H1 (cell line): ENCODE data around the gene KLHL29. TPM values are rescaled to one million over a fixed set of nuclear protein-coding genes. Genes with fewer than 3 reads are reported as not detected.

Experiments used
- CTCF ChIA-PET: fragments of 300-600 bp; sonication (Branson Sonifier 250); formaldehyde crosslinking; loops from one replicate; lab custom pipeline; 2021; ENCODE audit not compliant: partially characterized antibody; lab: Charles Lee
- POLR2A ChIA-PET: fragments of 300-600 bp; sonication (Branson Sonifier 250); formaldehyde crosslinking; loops from one replicate; lab custom pipeline; 2021; ENCODE audit warnings: inconsistent platforms; ENCODE audit not compliant: partially characterized antibody; lab: Charles Lee
- DNase-seq, 2 experiments: peaks; one replicate each; pipeline versions ENCODE4 v3.0.0 to v3.0.0-alpha.2; 2010 to 2022; ENCODE audit warnings: low spot score in 2 of 2, low read depth in 1 of 2, mixed read lengths in 1 of 2
- FAIRE-seq: peaks from 2 replicates; lab custom pipeline; 2011; peaks lifted over from hg19 to GRCh38; lab: Jason Lieb, UNC
- H2AFZ ChIP-seq: 2 replicates; pipeline ENCODE4 v1.8.1; 2012; ENCODE audit warnings: low read length, inconsistent platforms
- H2AK5ac ChIP-seq: 2 replicates; pipeline ENCODE4 v1.6.1; 2013; ENCODE audit warnings: low read depth, low read length
- H2BK120ac ChIP-seq: replicated peaks from 2 replicates; pipeline ENCODE3; 2013; ENCODE audit warnings: low read depth, low read length, inconsistent platforms
- H2BK12ac ChIP-seq: 2 replicates; pipeline ENCODE4 v1.6.1; 2013; ENCODE audit warnings: low read depth, low read length
- H2BK15ac ChIP-seq: 2 replicates; pipeline ENCODE4 v1.6.1; 2013; ENCODE audit warnings: low read length
- H2BK20ac ChIP-seq: 2 replicates; pipeline ENCODE4 v1.6.1; 2013; ENCODE audit warnings: low read length
- H2BK5ac ChIP-seq: 2 replicates; pipeline ENCODE4 v1.6.1; 2013; ENCODE audit warnings: low read depth, low read length
- H3K14ac ChIP-seq: 2 replicates; pipeline ENCODE4 v1.6.1; 2013; ENCODE audit warnings: inconsistent platforms; ENCODE audit not compliant: insufficient read length
- H3K18ac ChIP-seq: 2 replicates; pipeline ENCODE4 v1.6.1; 2013; ENCODE audit warnings: low read length; ENCODE audit errors: extremely low read depth
- H3K23ac ChIP-seq: 2 replicates; pipeline ENCODE4 v1.6.1; 2013; ENCODE audit warnings: inconsistent platforms; ENCODE audit not compliant: insufficient read length
- H3K23me2 ChIP-seq: 2 replicates; pipeline ENCODE4 v1.6.1; 2013; ENCODE audit warnings: low read depth, low read length
- H3K27ac ChIP-seq: 2 replicates; pipeline ENCODE4 v1.6.1; 2011; ENCODE audit warnings: low read depth, low read length, inconsistent platforms
- H3K27me3 ChIP-seq, 4 experiments: replicated peaks in 1 of 4; 1 replicate in 1 of 4; 2 replicates in 3 of 4; pipeline versions ENCODE4 v1.6.1 to v1.8.1; 2011 to 2013; ENCODE audit warnings: low read length in 3 of 4, mild to moderate bottlenecking in 3 of 4, inconsistent platforms in 2 of 4, mixed read lengths in 2 of 4, moderate library complexity in 1 of 4; ENCODE audit not compliant: control insufficient read depth in 3 of 4, insufficient read depth in 3 of 4; ENCODE audit errors: extremely low read depth in 1 of 4
- H3K36me3 ChIP-seq, 4 experiments: 2 replicates each; pipeline versions ENCODE4 v1.6.1 to v1.8.1; 2011 to 2013; ENCODE audit warnings: mild to moderate bottlenecking in 4 of 4, low read length in 3 of 4, moderate library complexity in 2 of 4, control low read depth in 1 of 4, inconsistent platforms in 1 of 4; ENCODE audit not compliant: insufficient read depth in 4 of 4, control insufficient read depth in 2 of 4
- H3K4ac ChIP-seq: replicated peaks from 2 replicates; pipeline ENCODE3; 2013; ENCODE audit warnings: low read length, low read depth, mixed read lengths, inconsistent platforms; ENCODE audit not compliant: insufficient read length
- H3K4me1 ChIP-seq, 4 experiments: replicated peaks in 1 of 4; 1 replicate in 1 of 4; 2 replicates in 3 of 4; pipeline versions ENCODE4 v1.6.1 to v1.8.1; 2011 to 2013; ENCODE audit warnings: low read length in 3 of 4, inconsistent platforms in 2 of 4, mixed read lengths in 1 of 4; ENCODE audit not compliant: insufficient read depth in 4 of 4, control insufficient read depth in 3 of 4
- H3K4me2 ChIP-seq, 2 experiments: 2 replicates each; pipeline versions ENCODE4 v1.6.1 to v1.8.1; 2011 to 2013; ENCODE audit warnings: low read depth in 2 of 2, low read length in 2 of 2, control low read depth in 1 of 2, inconsistent platforms in 1 of 2, mild to moderate bottlenecking in 1 of 2; ENCODE audit not compliant: insufficient read depth in 1 of 2
- H3K4me3 ChIP-seq, 4 experiments: fragments of 200-600, 300-600 bp in 1 of 4; sonication (generic), shearing (Covaris generic), sonication (Bioruptor Twin) in 1 of 4; 2 replicates each; pipeline versions ENCODE4 v1.5.1 to v1.8.1; 2011 to 2016; ENCODE audit warnings: low read length in 4 of 4, low read depth in 3 of 4, control low read depth in 2 of 4, inconsistent platforms in 2 of 4, mild to moderate bottlenecking in 2 of 4, mixed read lengths in 1 of 4, moderate library complexity in 1 of 4; ENCODE audit not compliant: insufficient read depth in 2 of 4; ENCODE audit errors: extremely low read depth in 1 of 4
- H3K56ac ChIP-seq: replicated peaks from 2 replicates; pipeline ENCODE3; 2013; ENCODE audit warnings: low read depth, mild to moderate bottlenecking, mixed read lengths, low read length, inconsistent platforms; ENCODE audit not compliant: insufficient read length
- H3K79me1 ChIP-seq: 2 replicates; pipeline ENCODE4 v1.6.1; 2013; ENCODE audit warnings: low read depth, low read length, control low read depth
- H3K79me2 ChIP-seq, 2 experiments: 2 replicates each; pipeline versions ENCODE4 v1.6.1 to v1.8.1; 2012 to 2013; ENCODE audit warnings: low read length in 2 of 2, mild to moderate bottlenecking in 2 of 2, inconsistent platforms in 1 of 2; ENCODE audit not compliant: insufficient read depth in 2 of 2, control insufficient read depth in 1 of 2
- H3K9ac ChIP-seq, 4 experiments: replicated peaks in 1 of 4; 1 replicate in 1 of 4; 2 replicates in 3 of 4; pipeline versions ENCODE4 v1.6.1 to v1.8.1; 2011 to 2013; ENCODE audit warnings: low read depth in 3 of 4, low read length in 3 of 4, control low read depth in 2 of 4, mild to moderate bottlenecking in 2 of 4, moderate library complexity in 2 of 4, inconsistent platforms in 1 of 4; ENCODE audit errors: extremely low read depth in 1 of 4
- H3K9me3 ChIP-seq, 2 experiments: 2 replicates each; pipeline versions ENCODE4 v1.6.1 to v1.8.1; 2012 to 2013; ENCODE audit warnings: mild to moderate bottlenecking in 2 of 2, moderate library complexity in 2 of 2, control low read depth in 1 of 2, inconsistent platforms in 1 of 2, low read depth in 1 of 2, low read length in 1 of 2, mixed read lengths in 1 of 2; ENCODE audit not compliant: insufficient read depth in 2 of 2
- H4K20me1 ChIP-seq, 2 experiments: replicated peaks in 1 of 2; 2 replicates each; pipeline versions ENCODE3 to v1.8.1; 2011 to 2013; ENCODE audit warnings: inconsistent platforms in 2 of 2, low read length in 2 of 2, mild to moderate bottlenecking in 1 of 2; ENCODE audit not compliant: insufficient read depth in 2 of 2, control insufficient read depth in 1 of 2
- H4K5ac ChIP-seq: 2 replicates; pipeline ENCODE4 v1.6.1; 2013; ENCODE audit warnings: low read length, low read depth, mixed read lengths, inconsistent platforms; ENCODE audit not compliant: insufficient read length
- H4K8ac ChIP-seq: 2 replicates; pipeline ENCODE4 v1.8.0; 2013; ENCODE audit warnings: mild to moderate bottlenecking, moderate library complexity, low read length, inconsistent platforms; ENCODE audit not compliant: insufficient read depth; ENCODE audit errors: extremely low read depth
- H4K91ac ChIP-seq: replicated peaks from 2 replicates; pipeline ENCODE3; 2013; ENCODE audit warnings: low read length, mixed read lengths, inconsistent platforms; ENCODE audit not compliant: insufficient read length
- CEBPB ChIP-seq: IDR thresholded peaks from 2 replicates; pipeline ENCODE4 v1.6.1; 2012; ENCODE audit warnings: low read depth, low read length
- CHD1 ChIP-seq: IDR thresholded peaks from 2 replicates; pipeline ENCODE4 v1.6.1; 2012; ENCODE audit warnings: low read depth, low read length, improper control_type of control experiment
- CREB1 ChIP-seq: IDR thresholded peaks from 2 replicates; pipeline ENCODE4 v1.6.1; 2012; ENCODE audit warnings: inconsistent platforms
- GABPA ChIP-seq: IDR thresholded peaks from 2 replicates; pipeline ENCODE4 v1.6.1; 2011; ENCODE audit warnings: mild to moderate bottlenecking, low read length, moderate library complexity, borderline replicate concordance; ENCODE audit not compliant: insufficient read depth
- HDAC6 ChIP-seq: IDR thresholded peaks from one replicate; pipeline ENCODE4 v1.7.1; 2012; ENCODE audit warnings: low read depth, mild to moderate bottlenecking, inconsistent platforms, low read length, moderate library complexity
- KDM1A ChIP-seq: fragments of 200-600, 300-600 bp; sonication (generic); IDR thresholded peaks from 2 replicates; pipeline ENCODE4 v1.7.1; 2016; ENCODE audit warnings: mild to moderate bottlenecking, low read length, borderline replicate concordance
- KDM4A ChIP-seq: IDR thresholded peaks from one replicate; pipeline ENCODE4 v1.7.1; 2012; ENCODE audit warnings: low read depth, mild to moderate bottlenecking, moderate library complexity, low read length, inconsistent platforms; ENCODE audit not compliant: severe bottlenecking
- POLR2A ChIP-seq, 2 experiments: IDR thresholded peaks; 1 replicate in 1 of 2; 2 replicates in 1 of 2; pipeline ENCODE4 v1.6.1; 2011; ENCODE audit warnings: low read depth in 2 of 2, low read length in 2 of 2, mild to moderate bottlenecking in 2 of 2; ENCODE audit errors: control extremely low read depth in 1 of 2
- RNF2 ChIP-seq: fragments of 200-900, 300-1000 bp; sonication (generic); IDR thresholded peaks from 2 replicates; pipeline ENCODE4 v1.7.1; 2016; ENCODE audit warnings: borderline replicate concordance, low read depth, mild to moderate bottlenecking, antibody characterized with exemption, low read length; ENCODE audit not compliant: poor library complexity, severe bottlenecking; ENCODE audit errors: missing control alignments
- SIN3A ChIP-seq, 2 experiments: IDR thresholded peaks in 1 of 2; conservative IDR thresholded peaks in 1 of 2; 2 replicates each; pipeline ENCODE4 v1.6.1; 2011 to 2012; ENCODE audit warnings: low read length in 2 of 2, improper control_type of control experiment in 1 of 2, low read depth in 1 of 2, mild to moderate bottlenecking in 1 of 2
- SP2 ChIP-seq: IDR thresholded peaks from 2 replicates; pipeline ENCODE4 v1.6.1; 2012; ENCODE audit warnings: mild to moderate bottlenecking, low read length, inconsistent platforms
- ZNF274 ChIP-seq: IDR thresholded peaks from 2 replicates; pipeline ENCODE4 v1.7.0; 2012; ENCODE audit warnings: low read length, borderline replicate concordance; ENCODE audit errors: extremely low read depth
- WGBS, 2 experiments: shearing (Covaris generic) in 1 of 2; methylation state at CpG; one replicate each; pipeline versions ENCODE4 v1.1.6 to v1.1.7; 2013 to 2015; ENCODE audit warnings: low lambda C conversion rate in 2 of 2, mixed read lengths in 2 of 2, inconsistent platforms in 1 of 2, low coverage in 1 of 2, missing lambda C conversion rate in 1 of 2; ENCODE audit not compliant: insufficient replicate concordance in 2 of 2, insufficient coverage in 1 of 2, insufficient read length in 1 of 2; ENCODE audit errors: extremely low coverage in 1 of 2, missing lambda C conversion rate in 1 of 2; 5-methylcytosine and 5-hydroxymethylcytosine counted together
- polyA plus RNA-seq, 7 experiments: library from polyadenylated mRNA; depleted of rRNA in 3 of 7; stranded (reverse) in 5 of 7; unstranded in 2 of 7; fragments of >200 nt in 5 of 7; fragments of 200-250 nt in 2 of 7; gene quantifications; 1 replicate in 5 of 7; 2 replicates in 1 of 7; 4 replicates in 1 of 7; pipeline versions ENCODE4 v1.2.1 to v1.2.3, GENCODE V29; 2011 to 2013; ENCODE audit warnings: missing spikeins in 2 of 7, mixed read lengths in 2 of 7
- total RNA-seq: library from RNA; stranded (reverse); fragmentation: NEBNext Ultra II Directional; extraction: Animal tissue kit (Norgen Biotek cat#: 25700); gene quantifications from 2 replicates; pipeline ENCODE4 v1.2.1, GENCODE V29; 2021

Gene KLHL29
- total and polyA plus RNA-seq, 2 of the 8 experiments (the other 6 are each of a cell fraction or from before 2014, with no cell fraction given), result 1.1 to 4.7 TPM

GRCh38 chr2:23651187-23652080 lies 266.5 kb downstream of the KLHL29 start:
- no peak overlapping the region for H3K27ac ChIP-seq
- no peak overlapping the region for H3K14ac ChIP-seq
- WGBS, 2 experiments, result 80% methylated on average over 9 of the region's 10 CpGs; no CpG with 5 or more reads in 1 of the 2 experiments
- H2BK12ac ChIP-seq, result no peak overlapping the region
- no peak overlapping the region for H2BK20ac ChIP-seq
- no peak overlapping the region for H4K8ac ChIP-seq
- no peaks in the 10 kb centered on the region for H4K20me1 ChIP-seq
- no peak overlapping the region for H3K9ac ChIP-seq
- H3K9me3 ChIP-seq, result no peaks in the 10 kb centered on the region
- H3K27me3 ChIP-seq, result no peaks in the 10 kb centered on the region
- no peak overlapping the region for H3K4me3 ChIP-seq
- no peaks in the 10 kb centered on the region for H3K4me1 ChIP-seq
- POLR2A ChIA-PET, result no interaction called here
- no peak overlapping the region for H2AFZ ChIP-seq
- no peak overlapping the region for H2BK15ac ChIP-seq
- CTCF ChIA-PET, result interaction anchor here (1.3 kb wide), 1 partner anchor 12 kb away, joined by 6 read pairs; no protein-coding TSS in a partner anchor
- FAIRE-seq (no peak), DNase-seq (no peak)
- no peak for TF ChIP-seq CREB1
- no peak for TF ChIP-seq KDM1A
- no peak for TF ChIP-seq RNF2
- no peak for TF ChIP-seq ZNF274
- TF ChIP-seq KDM4A, result no peak
- TF ChIP-seq SP2, result no peak
- TF ChIP-seq POLR2A (IDR thresholded peaks at IDR 0.05; ENCODE audit: control extremely low read depth in 1 of 2, low read depth in 2 of 2, low read length in 2 of 2), result no peak
- TF ChIP-seq CHD1, result no peak
- TF ChIP-seq GABPA, result no peak
- TF ChIP-seq HDAC6, result no peak
- TF ChIP-seq SIN3A (conservative IDR thresholded peaks at IDR 0.05 in 1 of 2, IDR thresholded peaks at IDR 0.05 in 1 of 2; ENCODE audit: low read depth in 1 of 2, low read length in 2 of 2), result no peak
- no peak for TF ChIP-seq CEBPB
- no peak overlapping the region for H4K5ac ChIP-seq
- H3K79me2 ChIP-seq, result no peaks in the 10 kb centered on the region
- H2BK120ac ChIP-seq, result no peak overlapping the region
- no peak overlapping the region for H3K4ac ChIP-seq
- no peak overlapping the region for H3K4me2 ChIP-seq
- H3K23me2 ChIP-seq, result no peaks in the 10 kb centered on the region
- H2BK5ac ChIP-seq, result no peak overlapping the region
- H2AK5ac ChIP-seq, result no peak overlapping the region
- H3K36me3 ChIP-seq, result no peaks in the 10 kb centered on the region; a peak in 1 of 8 replicates
- no peak overlapping the region for H3K56ac ChIP-seq
- no peaks in the 10 kb centered on the region for H3K79me1 ChIP-seq
- no peak overlapping the region for H3K18ac ChIP-seq
- H3K23ac ChIP-seq, result no peak overlapping the region
- H4K91ac ChIP-seq, result no peak overlapping the region
